GM20000 (cell line): ENCODE measurements around the gene BLOC1S3.

ENCODE experiments used
- DNase-seq: peaks from one replicate; pipeline ENCODE4 v3.0.0; 2012; ENCODE audit warnings: low spot score
- TF ChIP-seq, protein P1 (sequence below): IDR thresholded peaks from 2 replicates; pipeline ENCODE4 v1.5.1; 2012; ENCODE audit warnings: mild to moderate bottlenecking, control low read depth; ENCODE audit errors: extremely low read depth, missing control alignments

The BLOC1S3 gene

DNA sequence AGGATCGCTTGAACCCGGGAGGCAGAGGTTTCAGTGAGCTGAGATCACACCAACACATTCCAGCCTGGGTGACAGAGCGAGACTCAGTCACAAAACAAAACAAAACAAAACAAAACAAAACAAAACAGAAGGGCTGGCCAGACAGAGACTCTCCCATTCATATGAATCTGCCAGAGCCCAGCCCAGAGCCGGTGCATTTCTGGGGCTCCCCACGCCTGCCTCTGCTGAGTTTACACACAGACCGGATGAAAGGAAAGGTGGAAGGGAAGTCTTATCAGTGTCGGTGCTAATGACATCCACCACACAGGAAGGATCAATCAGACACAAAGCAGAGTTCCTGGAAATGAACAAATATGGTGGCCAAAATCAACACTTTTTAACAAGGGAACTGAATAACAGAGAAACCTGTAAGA, 7.4 kb upstream of the BLOC1S3 start:
- TF ChIP-seq, protein P1, sequence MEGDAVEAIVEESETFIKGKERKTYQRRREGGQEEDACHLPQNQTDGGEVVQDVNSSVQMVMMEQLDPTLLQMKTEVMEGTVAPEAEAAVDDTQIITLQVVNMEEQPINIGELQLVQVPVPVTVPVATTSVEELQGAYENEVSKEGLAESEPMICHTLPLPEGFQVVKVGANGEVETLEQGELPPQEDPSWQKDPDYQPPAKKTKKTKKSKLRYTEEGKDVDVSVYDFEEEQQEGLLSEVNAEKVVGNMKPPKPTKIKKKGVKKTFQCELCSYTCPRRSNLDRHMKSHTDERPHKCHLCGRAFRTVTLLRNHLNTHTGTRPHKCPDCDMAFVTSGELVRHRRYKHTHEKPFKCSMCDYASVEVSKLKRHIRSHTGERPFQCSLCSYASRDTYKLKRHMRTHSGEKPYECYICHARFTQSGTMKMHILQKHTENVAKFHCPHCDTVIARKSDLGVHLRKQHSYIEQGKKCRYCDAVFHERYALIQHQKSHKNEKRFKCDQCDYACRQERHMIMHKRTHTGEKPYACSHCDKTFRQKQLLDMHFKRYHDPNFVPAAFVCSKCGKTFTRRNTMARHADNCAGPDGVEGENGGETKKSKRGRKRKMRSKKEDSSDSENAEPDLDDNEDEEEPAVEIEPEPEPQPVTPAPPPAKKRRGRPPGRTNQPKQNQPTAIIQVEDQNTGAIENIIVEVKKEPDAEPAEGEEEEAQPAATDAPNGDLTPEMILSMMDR: no peak
- DNase-seq: no peak

DNA sequence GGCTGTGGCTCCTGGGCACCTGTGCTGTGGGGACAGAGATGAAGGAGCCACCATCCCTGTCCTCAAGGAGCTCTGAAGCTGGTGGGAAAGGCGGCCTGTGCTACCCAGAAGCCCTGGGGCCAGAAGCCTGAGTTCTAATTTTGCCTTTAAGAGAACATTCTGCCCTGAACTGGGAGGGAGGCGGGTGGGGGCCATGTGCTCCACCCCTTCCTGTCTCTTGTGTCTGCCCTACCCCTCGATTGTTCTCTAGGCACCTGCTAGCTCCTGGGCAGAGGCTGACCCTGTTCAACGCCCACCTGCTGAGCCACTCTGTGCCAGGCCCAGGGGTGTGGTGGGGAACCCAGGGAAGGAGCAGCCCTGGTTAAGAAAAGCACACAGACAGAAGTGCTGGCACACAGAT, 6.4 kb upstream of the BLOC1S3 start:
- no peak for DNase-seq
- TF ChIP-seq, protein P1: no peak

DNA sequence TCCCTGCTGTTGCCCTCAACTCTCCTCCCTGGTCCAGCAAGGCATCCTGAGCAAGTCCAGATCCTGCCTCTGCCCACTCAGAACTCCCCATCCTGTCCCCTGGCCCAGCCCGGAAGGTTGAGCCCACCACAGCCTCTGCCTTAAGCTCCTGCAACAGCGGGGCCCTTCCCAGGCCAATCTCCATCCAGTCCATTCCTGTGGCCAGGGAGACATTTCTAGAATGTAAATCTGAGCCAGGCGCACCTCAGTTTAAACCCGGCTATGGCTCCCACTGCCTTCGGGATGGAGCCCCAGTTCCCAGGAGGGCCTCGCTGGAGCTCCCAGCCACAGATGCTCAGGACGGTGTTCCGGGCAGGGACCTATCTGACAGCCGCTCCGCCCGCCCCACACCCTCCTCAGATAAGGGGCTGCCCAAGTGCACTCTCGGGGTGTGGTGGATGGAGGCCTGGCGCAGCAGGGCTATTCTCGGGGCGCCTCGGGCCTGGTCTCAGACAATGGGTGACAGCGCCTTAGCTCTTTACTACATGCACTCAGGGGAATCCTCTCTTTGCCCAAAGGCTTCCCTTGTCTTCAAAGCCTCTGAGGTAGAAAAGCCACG, 5.9 kb upstream of the BLOC1S3 start:
- TF ChIP-seq, protein P1: no peak
- no peak for DNase-seq

DNA sequence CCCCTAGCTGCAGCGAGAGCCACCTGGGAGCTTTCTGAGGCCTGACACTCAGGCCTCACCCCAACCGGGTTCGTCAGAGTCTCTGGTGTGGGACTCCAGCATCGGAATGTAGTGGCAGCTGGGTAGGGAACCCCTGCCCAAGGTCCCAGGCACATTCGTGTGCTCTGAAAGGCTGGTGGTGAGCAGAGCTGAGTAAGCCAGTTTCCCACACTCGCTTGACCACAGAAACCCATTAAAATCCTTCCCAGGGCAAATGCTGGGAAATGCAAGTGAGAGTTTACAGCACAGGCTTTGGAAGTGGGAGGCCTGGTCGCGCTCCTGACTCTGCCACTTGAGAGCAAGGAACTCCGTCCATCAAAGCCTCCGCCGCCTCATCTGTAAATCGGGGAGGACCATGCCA, 4.8 kb upstream of the BLOC1S3 start:
- TF ChIP-seq, protein P1: no peak
- no peak for DNase-seq

DNA sequence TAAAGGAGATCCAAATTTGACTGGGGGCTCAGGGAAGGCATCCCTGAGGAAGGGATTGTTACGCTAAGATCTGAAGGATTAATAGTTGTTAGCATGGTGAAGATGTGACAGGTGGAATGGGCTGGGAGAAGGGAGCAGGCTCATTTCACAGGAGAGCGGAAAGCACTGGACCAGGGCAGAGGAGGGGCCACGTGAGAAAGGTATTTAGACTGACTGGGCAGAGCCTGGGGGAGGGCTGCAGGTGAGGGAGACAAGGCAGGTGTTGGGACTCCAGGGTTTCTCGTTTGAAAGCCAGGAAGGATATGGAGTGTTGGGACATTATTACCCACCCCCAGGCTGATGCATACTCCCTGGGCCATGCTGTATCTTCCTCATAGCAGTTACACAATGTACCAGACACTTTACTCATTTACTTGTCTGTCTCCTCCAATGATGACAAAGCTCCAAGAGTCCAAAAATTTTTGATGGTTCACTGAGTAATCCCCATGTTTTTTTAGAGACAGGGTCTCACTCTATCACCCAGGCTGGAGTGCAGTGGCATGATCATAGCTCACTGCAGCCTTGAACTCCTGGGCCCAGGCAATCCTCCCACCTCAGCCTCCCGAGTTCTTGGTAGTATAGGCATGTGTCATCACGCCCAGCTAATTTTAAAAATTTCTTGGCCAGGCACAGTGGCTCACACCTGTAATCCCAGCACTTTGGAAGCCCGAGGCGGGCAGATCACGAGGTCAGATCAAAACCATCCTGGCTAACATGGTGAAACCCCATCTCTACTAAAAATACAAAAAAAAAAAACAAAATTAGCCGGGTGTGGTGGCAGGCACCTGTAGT, 2.9 kb upstream of the BLOC1S3 start:
- no peak for DNase-seq
- TF ChIP-seq, protein P1: no peak

DNA sequence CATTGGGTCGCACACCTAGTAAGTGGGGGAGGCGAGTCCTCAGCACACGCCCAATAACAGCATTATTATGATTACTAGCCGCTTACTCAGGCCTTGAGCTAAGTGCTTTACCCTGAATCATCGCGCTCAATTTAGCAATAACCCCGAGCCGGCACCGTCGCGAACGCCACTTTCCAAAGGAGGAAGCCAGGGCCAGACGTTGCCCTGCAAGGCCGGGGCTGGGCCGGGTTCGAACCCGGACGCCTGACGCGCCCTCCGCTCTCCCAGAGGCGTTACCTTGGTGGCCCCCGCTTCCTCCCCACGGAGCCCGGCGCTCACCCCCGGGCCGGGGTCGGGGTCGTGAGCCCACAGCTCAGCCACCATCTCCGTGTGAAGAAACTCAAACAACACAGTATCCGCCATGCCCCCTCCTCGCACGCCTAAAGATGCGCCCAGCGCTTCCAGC, 745 bp upstream of the BLOC1S3 start, which contains the start of gene TRAPPC6A:
Gene TRAPPC6A (minus strand): TSS at position 421 of the 445 bp plus-strand sequence. CDS start 19 bp downstream, at position 402.
- TF ChIP-seq, protein P1: no peak
- DNase-seq: no peak
